Right kidney (tissue), 9 donors: Measurements from ENCODE around the gene TMEM158.

Source experiments
- DNase-seq: peaks from one replicate; pipeline ENCODE4 v3.0.0-alpha.2; 2016
- long read RNA-seq, 8 donors: transcript quantifications; one replicate each; lab custom pipeline, GENCODE V29; 2026

The TMEM158 gene
- long read RNA-seq, donor 1, transcript TMEM158-201 (1 exons, 1,813 nt) = major isoform, 22 of 22 reads
- long read RNA-seq, donor 1, partial matches to known transcripts = 0 of 22 reads
- long read RNA-seq, donor 1, other reads (novel, unspliced or antisense) = 0 of 22 reads
- long read RNA-seq, donor 2, partial matches to known transcripts = 0 of 3 reads
- long read RNA-seq, donor 2, other reads (novel, unspliced or antisense) = 0 of 3 reads
- long read RNA-seq, donor 3, transcript TMEM158-201 (1 exons, 1,813 nt) = major isoform, 10 of 10 reads
- long read RNA-seq, donor 3, partial matches to known transcripts = 0 of 10 reads
- long read RNA-seq, donor 3, other reads (novel, unspliced or antisense) = 0 of 10 reads
- long read RNA-seq, donor 4, transcript TMEM158-201 (1 exons, 1,813 nt) = major isoform, 16 of 16 reads
- long read RNA-seq, donor 4, partial matches to known transcripts = 0 of 16 reads
- long read RNA-seq, donor 4, other reads (novel, unspliced or antisense) = 0 of 16 reads
- long read RNA-seq, donor 5, transcript TMEM158-201 (1 exons, 1,813 nt) = major isoform, 6 of 6 reads
- long read RNA-seq, donor 5, partial matches to known transcripts = 0 of 6 reads
- long read RNA-seq, donor 5, other reads (novel, unspliced or antisense) = 0 of 6 reads
- long read RNA-seq, donor 6, transcript TMEM158-201 (1 exons, 1,813 nt) = major isoform, 12 of 12 reads
- long read RNA-seq, donor 6, partial matches to known transcripts = 0 of 12 reads
- long read RNA-seq, donor 6, other reads (novel, unspliced or antisense) = 0 of 12 reads
- long read RNA-seq, donor 7, transcript TMEM158-201 (1 exons, 1,813 nt) = major isoform, 31 of 31 reads
- long read RNA-seq, donor 7, partial matches to known transcripts = 0 of 31 reads
- long read RNA-seq, donor 7, other reads (novel, unspliced or antisense) = 0 of 31 reads
- long read RNA-seq, donor 8, transcript TMEM158-201 (1 exons, 1,813 nt) = major isoform, 12 of 12 reads
- long read RNA-seq, donor 8, partial matches to known transcripts = 0 of 12 reads
- long read RNA-seq, donor 8, other reads (novel, unspliced or antisense) = 0 of 12 reads

GRCh38 chr3:45226206-45226915, at the start of gene TMEM158:
Gene TMEM158, minus strand, starts transcription at chr3:45226287. Its CDS starts 260 bp downstream, at chr3:45226027.
- peak; percentile 77 for DNase-seq

- no peak for DNase-seq
Measured at GRCh38 chr3:45275006-45275704, 49.1 kb upstream of the TMEM158 start.

- no peak for DNase-seq
Measured at GRCh38 chr3:45273681-45274515, 47.8 kb upstream of the TMEM158 start.

- DNase-seq = no peak
Measured at GRCh38 chr3:45272828-45273470, 46.9 kb upstream of the TMEM158 start.

- no peak for DNase-seq
Measured at GRCh38 chr3:45272032-45272810, 46.1 kb upstream of the TMEM158 start.

GRCh38 chr3:45269952-45270351, 43.9 kb upstream of the TMEM158 start:
- DNase-seq = no peak

GRCh38 chr3:45267097-45267496, 41.0 kb upstream of the TMEM158 start:
- DNase-seq = no peak

GRCh38 chr3:45261333-45262110, 35.4 kb upstream of the TMEM158 start:
- no peak for DNase-seq

- DNase-seq = no peak
Measured at GRCh38 chr3:45259133-45259532, 33.0 kb upstream of the TMEM158 start.

GRCh38 chr3:45258317-45258716, 32.2 kb upstream of the TMEM158 start:
- no peak for DNase-seq

- no peak for DNase-seq
Measured at GRCh38 chr3:45253316-45253715, 27.2 kb upstream of the TMEM158 start.

- DNase-seq = no peak
Measured at GRCh38 chr3:45252826-45253225, 26.7 kb upstream of the TMEM158 start.

- DNase-seq = no peak
Measured at GRCh38 chr3:45249391-45249790, 23.3 kb upstream of the TMEM158 start.

- no peak for DNase-seq
Measured at GRCh38 chr3:45246241-45246640, 20.2 kb upstream of the TMEM158 start.

- no peak for DNase-seq
Measured at GRCh38 chr3:45244356-45244755, 18.3 kb upstream of the TMEM158 start.

- no peak for DNase-seq
Measured at GRCh38 chr3:45241206-45241605, 15.1 kb upstream of the TMEM158 start.

- no peak for DNase-seq
Measured at GRCh38 chr3:45240292-45240691, 14.2 kb upstream of the TMEM158 start.

- no peak for DNase-seq
Measured at GRCh38 chr3:45239254-45239653, 13.2 kb upstream of the TMEM158 start.

- no peak for DNase-seq
Measured at GRCh38 chr3:45236964-45237363, 10.9 kb upstream of the TMEM158 start.
